Measurements from ENCODE around the gene SLC1A4.

- TF ChIP-seq ZFP41 (tag by site-specific recombination; IDR thresholded peaks at IDR 0.05; ENCODE audit: borderline replicate concordance), result no peak
- TF ChIP-seq, protein P1, sequence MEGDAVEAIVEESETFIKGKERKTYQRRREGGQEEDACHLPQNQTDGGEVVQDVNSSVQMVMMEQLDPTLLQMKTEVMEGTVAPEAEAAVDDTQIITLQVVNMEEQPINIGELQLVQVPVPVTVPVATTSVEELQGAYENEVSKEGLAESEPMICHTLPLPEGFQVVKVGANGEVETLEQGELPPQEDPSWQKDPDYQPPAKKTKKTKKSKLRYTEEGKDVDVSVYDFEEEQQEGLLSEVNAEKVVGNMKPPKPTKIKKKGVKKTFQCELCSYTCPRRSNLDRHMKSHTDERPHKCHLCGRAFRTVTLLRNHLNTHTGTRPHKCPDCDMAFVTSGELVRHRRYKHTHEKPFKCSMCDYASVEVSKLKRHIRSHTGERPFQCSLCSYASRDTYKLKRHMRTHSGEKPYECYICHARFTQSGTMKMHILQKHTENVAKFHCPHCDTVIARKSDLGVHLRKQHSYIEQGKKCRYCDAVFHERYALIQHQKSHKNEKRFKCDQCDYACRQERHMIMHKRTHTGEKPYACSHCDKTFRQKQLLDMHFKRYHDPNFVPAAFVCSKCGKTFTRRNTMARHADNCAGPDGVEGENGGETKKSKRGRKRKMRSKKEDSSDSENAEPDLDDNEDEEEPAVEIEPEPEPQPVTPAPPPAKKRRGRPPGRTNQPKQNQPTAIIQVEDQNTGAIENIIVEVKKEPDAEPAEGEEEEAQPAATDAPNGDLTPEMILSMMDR (tag by site-specific recombination; IDR thresholded peaks at IDR 0.05), result no peak
- no peak for TF ChIP-seq PBX3 (CRISPR knock-in tag; IDR thresholded peaks at IDR 0.05)
- TF ChIP-seq ZNF274 (IDR thresholded peaks at IDR 0.05; ENCODE audit: low read length), result no peak
- TF ChIP-seq ZNF274 (tag by site-specific recombination; IDR thresholded peaks at IDR 0.05; ENCODE audit: borderline replicate concordance), result no peak
- no peak for TF ChIP-seq ZNF558 (tag by site-specific recombination; IDR thresholded peaks at IDR 0.05)
Observed at GRCh38 chr2:65026154-65026553, 37.0 kb downstream of the SLC1A4 start.

Data from HEK293 (cell line).